Panc1 (cell line): ENCODE data around the gene LRP5. TPM values are rescaled to one million over a fixed set of nuclear protein-coding genes. Genes with fewer than 3 reads are reported as not detected.

Source experiments
- ATAC-seq: fragments of 200-7000 bp; cut with Tn5 transposase; 2 replicates; pipeline ENCODE4 v1.9.1; 2020; ENCODE audit warnings: mild to moderate bottlenecking, moderate library complexity
- BruUV-seq: library from RNA; stranded (reverse); fragments of 400-500 nt; replicated peaks from 2 replicates; lab custom pipeline; 2021; lab: Mats Ljungman, UMichigan
- CTCF ChIA-PET: fragments of 300-600 bp; sonication (Branson Sonifier 250); formaldehyde crosslinking; loops from one replicate; lab custom pipeline; 2022; ENCODE audit warnings: antibody characterized with exemption; lab: Charles Lee
- POLR2A ChIA-PET: fragments of 300-600 bp; sonication (Branson Sonifier 250); formaldehyde crosslinking; loops from one replicate; lab custom pipeline; 2022; ENCODE audit warnings: antibody characterized with exemption; lab: Charles Lee
- DNase-seq: peaks from one replicate; pipeline ENCODE4 v3.0.0-alpha.2; 2010; ENCODE audit warnings: low read depth, low spot score
- H3K27ac ChIP-seq: 2 replicates; pipeline ENCODE4 v1.5.1; 2011; ENCODE audit warnings: mild to moderate bottlenecking, low read length, inconsistent platforms
- H3K27me3 ChIP-seq: fragments of 200-500 bp; sonication (Bioruptor generic); 2 replicates; pipeline ENCODE4 v1.6.0; 2014; ENCODE audit warnings: low read length, inconsistent platforms; ENCODE audit not compliant: control insufficient read depth, insufficient read depth
- H3K36me3 ChIP-seq: fragments of 200-500 bp; sonication (Bioruptor generic); 2 replicates; pipeline ENCODE4 v1.5.1; 2014; ENCODE audit warnings: inconsistent platforms, mild to moderate bottlenecking, low read length, moderate library complexity; ENCODE audit not compliant: control insufficient read depth, insufficient read depth
- H3K4me1 ChIP-seq: 2 replicates; pipeline ENCODE4 v1.5.1; 2011; ENCODE audit warnings: inconsistent platforms, mild to moderate bottlenecking, low read length, moderate library complexity; ENCODE audit not compliant: control insufficient read depth, insufficient read depth
- H3K4me3 ChIP-seq, 2 experiments: 2 replicates each; pipeline ENCODE4 v1.5.1; 2011 to 2012; ENCODE audit warnings: low read depth in 2 of 2, low read length in 2 of 2, mild to moderate bottlenecking in 2 of 2, inconsistent platforms in 1 of 2, moderate library complexity in 1 of 2
- H3K9me3 ChIP-seq: fragments of 200-500 bp; sonication (Bioruptor generic); 2 replicates; pipeline ENCODE4 v1.5.1; 2014; ENCODE audit warnings: low read depth, mild to moderate bottlenecking, inconsistent platforms, low read length, moderate library complexity; ENCODE audit not compliant: control insufficient read depth, insufficient read depth
- POLR2AphosphoS5 ChIP-seq: IDR thresholded peaks from 2 replicates; pipeline ENCODE4 v1.6.1; 2012; ENCODE audit warnings: mild to moderate bottlenecking, low read depth, low read length, moderate library complexity
- SIN3A ChIP-seq: IDR thresholded peaks from 2 replicates; pipeline ENCODE4 v1.6.1; 2012; ENCODE audit warnings: low read depth, mild to moderate bottlenecking, low read length, moderate library complexity, borderline replicate concordance; ENCODE audit not compliant: insufficient read depth
- TCF7L2 ChIP-seq: IDR thresholded peaks from 2 replicates; pipeline ENCODE4 v1.6.1; 2011; ENCODE audit warnings: mild to moderate bottlenecking, low read depth, low read length, inconsistent platforms
- in situ Hi-C: cut with HindIII; loops from 2 replicates; pipeline ENCODE4 v1.10.0; 2016; ENCODE audit warnings: low sequenced_read_pairs, low pct_unique_long_range_greater_than_20kb
- intact Hi-C: fragments of 100-400 bp; cut with micrococcal nuclease; formaldehyde crosslinking; loops from one replicate; pipeline ENCODE4 v1.10.0; 2022; ENCODE audit not compliant: unreplicated experiment
- total RNA-seq: library from RNA; stranded (reverse); gene quantifications from one replicate; pipeline ENCODE4 v1.2.1, GENCODE V29; 2021; ENCODE audit not compliant: unreplicated experiment
- TF ChIP-seq, protein P1 (sequence below): fragments of 450-650 bp; IDR thresholded peaks from 2 replicates; pipeline ENCODE4 v1.5.1; 2017; ENCODE audit warnings: mild to moderate bottlenecking
- TF ChIP-seq, protein P2 (sequence below), 2 experiments: IDR thresholded peaks; 2 replicates each; pipeline ENCODE4 v1.6.1; 2011 to 2012; ENCODE audit warnings: low read depth in 2 of 2, control low read depth in 1 of 2, low read length in 1 of 2, mild to moderate bottlenecking in 1 of 2, moderate library complexity in 1 of 2; ENCODE audit not compliant: insufficient read depth in 1 of 2

Gene LRP5
- total RNA-seq, 1 experiment from 2014 or later: 171 TPM

DNA sequence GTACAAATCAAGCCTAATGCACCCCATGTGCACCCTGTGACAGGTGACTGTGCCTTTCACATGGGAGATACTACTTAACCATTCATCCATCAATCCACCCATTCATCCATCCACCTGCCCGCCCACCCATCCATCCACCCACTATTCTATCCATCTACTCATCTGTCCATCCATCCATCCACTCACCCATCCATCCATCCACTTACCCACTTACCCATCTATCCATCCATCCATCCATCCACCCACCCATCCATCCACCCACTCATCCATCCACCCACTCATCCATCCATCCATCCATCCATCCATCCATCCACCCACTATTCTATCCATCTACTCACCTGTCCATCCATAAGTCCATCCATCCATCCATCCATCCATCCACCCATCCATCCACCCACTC is 48.1 kb upstream of the LRP5 start:
- H3K9me3 ChIP-seq: no peaks in the 10 kb centered on the region
- H3K27me3 ChIP-seq: no peaks in the 10 kb centered on the region
- BruUV-seq: no TSS peak
- no peak overlapping the region for H3K27ac ChIP-seq
- intact Hi-C loops: no loop called here
- in situ Hi-C loops: no loop called here
- ATAC-seq (no peak), DNase-seq (no peak)
- no peak for TF ChIP-seq TCF7L2
- TF ChIP-seq, protein P1, sequence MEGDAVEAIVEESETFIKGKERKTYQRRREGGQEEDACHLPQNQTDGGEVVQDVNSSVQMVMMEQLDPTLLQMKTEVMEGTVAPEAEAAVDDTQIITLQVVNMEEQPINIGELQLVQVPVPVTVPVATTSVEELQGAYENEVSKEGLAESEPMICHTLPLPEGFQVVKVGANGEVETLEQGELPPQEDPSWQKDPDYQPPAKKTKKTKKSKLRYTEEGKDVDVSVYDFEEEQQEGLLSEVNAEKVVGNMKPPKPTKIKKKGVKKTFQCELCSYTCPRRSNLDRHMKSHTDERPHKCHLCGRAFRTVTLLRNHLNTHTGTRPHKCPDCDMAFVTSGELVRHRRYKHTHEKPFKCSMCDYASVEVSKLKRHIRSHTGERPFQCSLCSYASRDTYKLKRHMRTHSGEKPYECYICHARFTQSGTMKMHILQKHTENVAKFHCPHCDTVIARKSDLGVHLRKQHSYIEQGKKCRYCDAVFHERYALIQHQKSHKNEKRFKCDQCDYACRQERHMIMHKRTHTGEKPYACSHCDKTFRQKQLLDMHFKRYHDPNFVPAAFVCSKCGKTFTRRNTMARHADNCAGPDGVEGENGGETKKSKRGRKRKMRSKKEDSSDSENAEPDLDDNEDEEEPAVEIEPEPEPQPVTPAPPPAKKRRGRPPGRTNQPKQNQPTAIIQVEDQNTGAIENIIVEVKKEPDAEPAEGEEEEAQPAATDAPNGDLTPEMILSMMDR: no peak
- TF ChIP-seq SIN3A: no peak
- no peak for TF ChIP-seq POLR2AphosphoS5
- TF ChIP-seq, protein P2, sequence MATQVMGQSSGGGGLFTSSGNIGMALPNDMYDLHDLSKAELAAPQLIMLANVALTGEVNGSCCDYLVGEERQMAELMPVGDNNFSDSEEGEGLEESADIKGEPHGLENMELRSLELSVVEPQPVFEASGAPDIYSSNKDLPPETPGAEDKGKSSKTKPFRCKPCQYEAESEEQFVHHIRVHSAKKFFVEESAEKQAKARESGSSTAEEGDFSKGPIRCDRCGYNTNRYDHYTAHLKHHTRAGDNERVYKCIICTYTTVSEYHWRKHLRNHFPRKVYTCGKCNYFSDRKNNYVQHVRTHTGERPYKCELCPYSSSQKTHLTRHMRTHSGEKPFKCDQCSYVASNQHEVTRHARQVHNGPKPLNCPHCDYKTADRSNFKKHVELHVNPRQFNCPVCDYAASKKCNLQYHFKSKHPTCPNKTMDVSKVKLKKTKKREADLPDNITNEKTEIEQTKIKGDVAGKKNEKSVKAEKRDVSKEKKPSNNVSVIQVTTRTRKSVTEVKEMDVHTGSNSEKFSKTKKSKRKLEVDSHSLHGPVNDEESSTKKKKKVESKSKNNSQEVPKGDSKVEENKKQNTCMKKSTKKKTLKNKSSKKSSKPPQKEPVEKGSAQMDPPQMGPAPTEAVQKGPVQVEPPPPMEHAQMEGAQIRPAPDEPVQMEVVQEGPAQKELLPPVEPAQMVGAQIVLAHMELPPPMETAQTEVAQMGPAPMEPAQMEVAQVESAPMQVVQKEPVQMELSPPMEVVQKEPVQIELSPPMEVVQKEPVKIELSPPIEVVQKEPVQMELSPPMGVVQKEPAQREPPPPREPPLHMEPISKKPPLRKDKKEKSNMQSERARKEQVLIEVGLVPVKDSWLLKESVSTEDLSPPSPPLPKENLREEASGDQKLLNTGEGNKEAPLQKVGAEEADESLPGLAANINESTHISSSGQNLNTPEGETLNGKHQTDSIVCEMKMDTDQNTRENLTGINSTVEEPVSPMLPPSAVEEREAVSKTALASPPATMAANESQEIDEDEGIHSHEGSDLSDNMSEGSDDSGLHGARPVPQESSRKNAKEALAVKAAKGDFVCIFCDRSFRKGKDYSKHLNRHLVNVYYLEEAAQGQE (IDR thresholded peaks at IDR 0.05; ENCODE audit: insufficient read depth in 1 of 2, low read depth in 2 of 2, low read length in 1 of 2): no peak
- H3K36me3 ChIP-seq: no peaks in the 10 kb centered on the region
- no peak overlapping the region for H3K4me3 ChIP-seq
- CTCF ChIA-PET: no interaction called here
- no peaks in the 10 kb centered on the region for H3K4me1 ChIP-seq
- POLR2A ChIA-PET: no interaction called here

DNA sequence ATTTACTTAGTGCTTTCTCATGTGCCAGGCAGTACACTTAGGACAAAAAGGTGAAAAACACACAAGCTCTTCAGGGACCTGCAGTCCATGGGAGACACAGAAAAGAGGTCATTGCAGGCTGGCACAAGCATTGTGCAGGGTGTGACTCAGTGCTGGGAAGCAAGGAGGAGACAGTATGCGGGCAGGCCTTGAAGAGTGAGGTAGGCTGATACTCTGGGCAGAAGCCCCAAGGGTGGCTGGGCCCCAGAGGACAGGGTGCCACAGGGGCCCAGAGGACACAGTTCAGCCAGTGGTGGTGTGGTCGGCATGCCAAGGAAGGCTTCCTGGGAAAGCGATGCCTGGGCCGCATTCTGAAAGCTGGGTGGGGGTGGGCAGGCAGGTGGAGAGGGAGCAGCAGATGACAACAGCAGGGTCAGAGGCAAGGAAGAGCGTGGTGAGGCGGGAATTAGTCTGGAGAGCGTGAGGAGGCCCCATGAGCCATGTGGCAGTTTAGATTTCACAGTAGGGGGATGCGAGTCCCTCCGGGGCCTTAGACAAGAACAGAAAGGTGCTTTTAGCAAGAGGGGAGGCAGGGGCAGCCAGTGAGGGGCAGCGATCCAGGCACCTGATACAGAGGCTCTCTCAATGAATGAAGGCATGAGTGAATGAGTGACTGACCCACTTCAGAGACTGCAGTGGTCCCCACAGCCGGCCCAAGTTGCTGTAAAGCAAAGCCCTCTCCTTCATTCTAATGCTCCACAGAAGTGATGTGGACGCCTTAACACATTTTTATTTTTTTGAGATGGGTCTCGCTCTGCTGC is 47.5 kb upstream of the LRP5 start:
- no peaks in the 10 kb centered on the region for H3K36me3 ChIP-seq
- H3K27ac ChIP-seq: no peak overlapping the region
- TF ChIP-seq, protein P1: no peak
- TF ChIP-seq TCF7L2 (no peak), POLR2AphosphoS5 (no peak), SIN3A (no peak)
- TF ChIP-seq, protein P2 (IDR thresholded peaks at IDR 0.05; ENCODE audit: insufficient read depth in 1 of 2, low read depth in 2 of 2, low read length in 1 of 2): no peak
- BruUV-seq: no TSS peak
- CTCF ChIA-PET: interaction anchor here (1.5 kb wide), 1 partner anchor 34 kb away, joined by 4 read pairs; no protein-coding TSS in a partner anchor
- DNase-seq: no peak
- no peaks in the 10 kb centered on the region for H3K27me3 ChIP-seq
- no peak for ATAC-seq
- H3K9me3 ChIP-seq: no peaks in the 10 kb centered on the region
- H3K4me1 ChIP-seq: 0 out of 2 replicates have a peak, but pooled peaks cover 1% of the 10 kb centered on the region
- no peak overlapping the region for H3K4me3 ChIP-seq
- intact Hi-C loops: no loop called here
- POLR2A ChIA-PET: no interaction called here
- in situ Hi-C loops: no loop called here
